NOMO-1 treated with dmso at 0.1 percent for 144 hours (cell line): ENCODE results near the gene CIDEA.

Experiments
- DNase-seq: peaks from one replicate; lab custom pipeline; 2025; ENCODE audit not compliant: unreplicated experiment; lab: John Stamatoyannopoulos, UW

Gene CIDEA

GRCh38 chr18:12317664-12318333 is 63.6 kb downstream of the CIDEA start:
- no peak for DNase-seq

DNA sequence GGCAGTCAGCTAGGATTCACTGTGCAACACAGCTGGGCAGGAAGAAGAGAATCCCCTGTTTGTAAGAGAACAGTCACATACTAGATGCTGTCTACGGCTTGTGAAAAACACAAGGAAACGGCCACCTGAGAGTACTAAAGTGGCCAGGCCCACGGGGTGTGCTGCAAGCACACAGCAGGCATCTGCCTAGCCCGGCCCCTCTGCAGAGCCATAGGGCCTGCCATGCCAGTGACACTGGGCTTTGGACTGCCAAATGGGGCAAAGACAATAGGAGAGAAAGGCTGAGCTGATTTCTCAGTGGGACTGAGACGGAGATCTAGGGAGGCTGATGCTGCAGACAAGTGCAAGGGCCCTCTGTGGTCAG is 64.2 kb downstream of the CIDEA start:
- no peak for DNase-seq

- DNase-seq: no peak
Observed at GRCh38 chr18:12318857-12319256, 64.7 kb downstream of the CIDEA start.

DNA sequence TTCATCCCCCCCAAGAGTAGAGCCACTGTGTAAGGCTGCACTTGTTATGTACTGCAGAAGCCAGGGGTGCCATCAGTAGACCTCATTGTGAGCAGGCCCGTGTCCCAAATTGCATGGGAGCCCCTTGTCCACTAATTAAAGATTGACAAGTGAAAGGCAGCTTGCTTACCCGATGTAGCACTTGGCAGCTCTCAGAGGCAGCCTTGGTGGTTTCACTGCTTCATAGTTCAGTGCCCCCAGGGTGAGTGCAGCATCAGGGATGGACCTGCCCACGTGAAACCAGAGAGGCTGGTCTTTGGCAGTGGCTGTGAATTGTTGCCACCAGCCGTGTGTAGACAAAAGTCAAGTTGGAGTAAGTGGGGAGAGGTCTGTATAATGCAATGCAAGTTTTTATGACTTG is 67.2 kb downstream of the CIDEA start:
- DNase-seq: no peak

- no peak for DNase-seq
Observed at GRCh38 chr18:12324991-12325725, 71.0 kb downstream of the CIDEA start.

DNA sequence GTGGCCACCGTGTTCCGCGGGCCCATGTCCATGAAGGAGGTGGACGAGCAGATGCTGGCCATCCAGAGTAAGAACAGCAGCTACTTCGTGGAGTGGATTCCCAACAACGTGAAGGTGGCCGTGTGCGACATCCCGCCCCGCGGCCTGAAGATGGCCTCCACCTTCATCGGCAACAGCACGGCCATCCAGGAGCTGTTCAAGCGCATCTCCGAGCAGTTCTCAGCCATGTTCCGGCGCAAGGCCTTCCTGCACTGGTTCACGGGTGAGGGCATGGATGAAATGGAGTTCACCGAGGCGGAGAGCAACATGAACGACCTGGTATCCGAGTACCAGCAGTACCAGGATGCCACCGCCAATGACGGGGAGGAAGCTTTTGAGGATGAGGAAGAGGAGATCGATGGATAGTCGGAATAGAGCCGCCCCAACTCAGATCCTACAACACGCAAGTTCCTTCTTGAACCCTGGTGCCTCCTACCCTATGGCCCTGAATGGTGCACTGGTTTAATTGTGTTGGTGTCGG is 71.6 kb downstream of the CIDEA start:
- no peak for DNase-seq

GRCh38 chr18:12326711-12327460 is 72.7 kb downstream of the CIDEA start:
- DNase-seq: no peak
